ENCODE data around the gene OTOGL.

GRCh38 chr12:80195074-80195726 is 95.9 kb downstream of the OTOGL start:
- TF ChIP-seq CTCF (IDR thresholded peaks at IDR 0.05), result peak in 3 of 4 experiments; percentile 12 to 50 (median 32)
- TF ChIP-seq POLR2A (IDR thresholded peaks at IDR 0.05), result no peak
- TF ChIP-seq POLR2AphosphoS5 (IDR thresholded peaks at IDR 0.05), result no peak
